GM23248 (cell line): ENCODE measurements around the gene MYLK. TPM values are rescaled to one million over a fixed set of nuclear protein-coding genes. Genes with fewer than 3 reads are reported as not detected.

ENCODE experiments used
- DNase-seq: peaks from one replicate; pipeline ENCODE4 v3.0.0-alpha.2; 2015
- H2AFZ ChIP-seq: fragments of 200-600 bp; sonication (generic); 2 replicates; pipeline ENCODE4 v1.6.1; 2016; ENCODE audit warnings: antibody characterized with exemption
- H3F3A ChIP-seq: fragments of 200-600 bp; sonication (generic); 2 replicates; pipeline ENCODE4 v1.6.1; 2016; ENCODE audit warnings: mild to moderate bottlenecking, antibody characterized with exemption, mixed run types; ENCODE audit not compliant: insufficient read depth
- H3K27ac ChIP-seq: fragments of 200-600 bp; sonication (generic); 2 replicates; pipeline ENCODE4 v1.5.1; 2016; ENCODE audit warnings: mild to moderate bottlenecking
- H3K27me3 ChIP-seq: fragments of 200-600 bp; sonication (generic); replicated peaks from 2 replicates; pipeline ENCODE4 v1.6.1; 2016; ENCODE audit warnings: mild to moderate bottlenecking; ENCODE audit not compliant: insufficient read depth
- H3K36me3 ChIP-seq: fragments of 200-600 bp; sonication (generic); 2 replicates; pipeline ENCODE4 v1.6.1; 2016; ENCODE audit warnings: low read depth, mild to moderate bottlenecking
- H3K4me1 ChIP-seq: fragments of 200-600 bp; sonication (generic); 2 replicates; pipeline ENCODE4 v1.6.1; 2016; ENCODE audit warnings: mild to moderate bottlenecking; ENCODE audit not compliant: insufficient read depth
- H3K4me2 ChIP-seq: fragments of 200-600 bp; sonication (generic); one replicate; pipeline ENCODE4 v1.6.1; 2016; ENCODE audit warnings: mild to moderate bottlenecking; ENCODE audit not compliant: unreplicated experiment
- H3K4me3 ChIP-seq: fragments of 200-600 bp; sonication (generic); 2 replicates; pipeline ENCODE4 v1.5.1; 2016; ENCODE audit warnings: mild to moderate bottlenecking
- H3K79me2 ChIP-seq: fragments of 200-600 bp; sonication (generic); 2 replicates; pipeline ENCODE4 v1.6.1; 2016; ENCODE audit warnings: mild to moderate bottlenecking; ENCODE audit not compliant: insufficient read depth
- H3K9ac ChIP-seq: fragments of 200-600 bp; sonication (generic); 2 replicates; pipeline ENCODE4 v1.6.1; 2016; ENCODE audit warnings: mild to moderate bottlenecking
- H3K9me2 ChIP-seq: fragments of 200-600 bp; sonication (generic); 2 replicates; pipeline ENCODE4 v1.6.1; 2016; ENCODE audit warnings: mixed run types, mild to moderate bottlenecking, moderate library complexity; ENCODE audit not compliant: insufficient read depth
- H3K9me3 ChIP-seq: fragments of 200-600 bp; sonication (generic); one replicate; pipeline ENCODE4 v1.6.1; 2017; ENCODE audit warnings: low read depth
- H4K20me1 ChIP-seq: fragments of 200-600 bp; sonication (generic); 2 replicates; pipeline ENCODE4 v1.6.0; 2016; ENCODE audit not compliant: insufficient read depth
- EZH2 ChIP-seq: fragments of 200-600 bp; sonication (generic); IDR thresholded peaks from 2 replicates; pipeline ENCODE4 v1.6.1; 2018; ENCODE audit warnings: antibody characterized with exemption, mild to moderate bottlenecking; ENCODE audit not compliant: insufficient read depth, poor library complexity, severe bottlenecking
- EZH2phosphoT487 ChIP-seq: fragments of 200-600 bp; sonication (generic); IDR thresholded peaks from 2 replicates; pipeline ENCODE4 v1.6.1; 2018; ENCODE audit warnings: antibody characterized with exemption, moderate library complexity, mild to moderate bottlenecking, low read depth; ENCODE audit not compliant: insufficient read depth
- WGBS, 2 experiments: methylation state at CpG; one replicate each; pipeline ENCODE4 v1.1.6; 2015 to 2017; ENCODE audit warnings: low lambda C conversion rate in 2 of 2, low coverage in 1 of 2; ENCODE audit errors: missing lambda C conversion rate in 2 of 2; 5-methylcytosine and 5-hydroxymethylcytosine counted together
- in situ Hi-C: fragments of 300-500 bp; cut with MboI; formaldehyde crosslinking; loops from 2 replicates; pipeline ENCODE4 v1.15.0; 2020
- polyA plus RNA-seq: library from polyadenylated mRNA; unstranded; fragments of >200 nt; fragmentation: Nextera tagmentation; extraction: Ambion mirVana; gene quantifications from 2 replicates; pipeline ENCODE4 v1.2.1, GENCODE V29; 2016
- total RNA-seq: library from RNA; depleted of rRNA; stranded (reverse); fragments of >200 nt; shearing (Covaris generic); gene quantifications from 2 replicates; pipeline ENCODE4 v1.2.3, GENCODE V29; 2014

The MYLK gene
- total and polyA plus RNA-seq, 2 experiments from 2014 or later: 110 to 174 TPM

DNA sequence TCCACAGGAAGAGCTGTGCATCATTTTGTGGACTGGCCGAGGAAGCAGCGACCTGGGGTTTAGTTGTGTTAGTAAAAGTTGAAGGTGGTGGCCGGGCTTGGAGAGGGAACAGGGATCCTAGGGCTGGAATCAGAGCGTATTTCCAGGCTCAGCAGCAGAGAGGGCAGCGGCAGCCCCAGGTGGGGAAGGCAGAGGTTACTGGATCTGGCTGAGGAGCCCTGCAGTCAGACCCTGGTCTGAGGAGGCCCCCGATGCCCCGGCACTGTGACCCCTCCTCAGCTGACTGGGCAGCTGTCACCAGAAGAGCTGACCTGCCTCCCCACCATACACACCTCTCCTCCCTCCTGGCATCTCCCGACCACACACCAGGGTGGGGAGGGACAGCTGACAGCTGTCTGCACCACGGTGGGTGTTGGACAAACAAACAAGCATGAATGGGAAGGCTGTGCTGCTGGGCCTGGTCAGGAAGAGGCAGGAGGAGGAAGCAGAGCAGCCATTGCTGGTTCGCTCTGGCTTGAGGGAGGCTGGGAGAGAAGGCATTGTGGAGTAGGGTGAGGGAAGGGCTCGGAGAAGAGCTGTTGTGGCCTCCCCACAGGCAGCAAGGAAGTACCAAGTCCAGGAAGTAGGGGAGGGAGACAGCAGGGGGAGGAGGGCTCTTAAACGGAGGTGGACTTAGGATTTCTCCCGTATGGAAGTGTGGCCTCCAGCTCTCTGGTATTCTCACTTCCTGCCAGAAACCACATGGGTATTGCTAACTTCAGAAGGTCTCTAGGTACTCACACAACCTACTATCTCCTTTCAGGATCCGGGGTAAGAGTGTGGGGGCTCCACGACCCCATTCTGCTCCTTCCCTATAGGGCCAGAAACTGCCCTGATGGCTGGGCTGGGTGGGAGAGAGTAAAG, 249.7 kb downstream of the MYLK start:
- H3K36me3 ChIP-seq: peaks cover 24% of the 10 kb centered on the region; the same call in 1 of the 2 replicates
- no peak overlapping the region for H3K27ac ChIP-seq
- no peaks in the 10 kb centered on the region for H4K20me1 ChIP-seq
- H3K4me3 ChIP-seq: no peak overlapping the region
- TF ChIP-seq EZH2: no peak
- TF ChIP-seq EZH2phosphoT487: no peak
- no peak for DNase-seq
- H2AFZ ChIP-seq: no peak overlapping the region
- in situ Hi-C loops: no loop called here
- no peaks in the 10 kb centered on the region for H3K79me2 ChIP-seq
- H3K9me3 ChIP-seq: no peaks in the 10 kb centered on the region
- H3F3A ChIP-seq: no peaks in the 10 kb centered on the region; the same call in 1 of the 2 replicates
- H3K4me1 ChIP-seq: 0 out of 2 replicates have a peak, but pooled peaks cover 3% of the 10 kb centered on the region
- 76 to 83% methylated on average over 15 of the region's 15 CpGs for WGBS, 2 experiments
- no peak overlapping the region for H3K9ac ChIP-seq
- H3K4me2 ChIP-seq: no peak overlapping the region
- no peaks in the 10 kb centered on the region for H3K9me2 ChIP-seq
- H3K27me3 ChIP-seq: no peaks in the 10 kb centered on the region

GRCh38 chr3:123633530-123633929, 250.6 kb downstream of the MYLK start:
- no peaks in the 10 kb centered on the region for H3K79me2 ChIP-seq
- H3K9me3 ChIP-seq: no peaks in the 10 kb centered on the region
- H3K9ac ChIP-seq: no peak overlapping the region
- H3F3A ChIP-seq: no peaks in the 10 kb centered on the region; the same call in 1 of the 2 replicates
- H3K27me3 ChIP-seq: no peaks in the 10 kb centered on the region
- H3K4me2 ChIP-seq: no peak overlapping the region
- H3K27ac ChIP-seq: no peak overlapping the region
- 75 to 95% methylated on average over 2 of the region's 2 CpGs for WGBS, 2 experiments
- H3K9me2 ChIP-seq: no peaks in the 10 kb centered on the region
- no peaks in the 10 kb centered on the region for H4K20me1 ChIP-seq
- peak; percentile 23 for DNase-seq
- TF ChIP-seq EZH2phosphoT487: no peak
- TF ChIP-seq EZH2: no peak
- in situ Hi-C loops: no loop called here
- H3K36me3 ChIP-seq: peaks cover 24% of the 10 kb centered on the region; the same call in 1 of the 2 replicates
- no peak overlapping the region for H3K4me3 ChIP-seq
- 0 out of 2 replicates have a peak, but pooled peaks cover 3% of the 10 kb centered on the region for H3K4me1 ChIP-seq
- no peak overlapping the region for H2AFZ ChIP-seq

- TF ChIP-seq EZH2 (no peak), EZH2phosphoT487 (no peak)
- H3K4me2 ChIP-seq: no peak overlapping the region
- H3K79me2 ChIP-seq: no peaks in the 10 kb centered on the region
- H3F3A ChIP-seq: no peaks in the 10 kb centered on the region; the same call in 1 of the 2 replicates
- H3K9me3 ChIP-seq: no peaks in the 10 kb centered on the region
- no peaks in the 10 kb centered on the region for H3K27me3 ChIP-seq
- WGBS, 2 experiments: 75 to 80% methylated on average over 6 of the region's 6 CpGs
- DNase-seq: peak; percentile 22
- no peak overlapping the region for H2AFZ ChIP-seq
- in situ Hi-C loops: no loop called here
- H3K9ac ChIP-seq: no peak overlapping the region
- 0 out of 2 replicates have a peak, but pooled peaks cover 3% of the 10 kb centered on the region for H3K4me1 ChIP-seq
- H4K20me1 ChIP-seq: no peaks in the 10 kb centered on the region
- H3K27ac ChIP-seq: no peak overlapping the region
- H3K36me3 ChIP-seq: peaks cover 30% of the 10 kb centered on the region; the same call in 1 of the 2 replicates
- H3K4me3 ChIP-seq: no peak overlapping the region
- H3K9me2 ChIP-seq: no peaks in the 10 kb centered on the region
These were observed 251.9 kb downstream of the MYLK start for GRCh38 chr3:123632161-123632655.

- no peaks in the 10 kb centered on the region for H3K79me2 ChIP-seq
- H3K9ac ChIP-seq: no peak overlapping the region
- no peaks in the 10 kb centered on the region for H4K20me1 ChIP-seq
- no peaks in the 10 kb centered on the region for H3K9me2 ChIP-seq
- no peak overlapping the region for H2AFZ ChIP-seq
- H3K4me1 ChIP-seq: 0 out of 2 replicates have a peak, but pooled peaks cover 3% of the 10 kb centered on the region
- no peak overlapping the region for H3K4me2 ChIP-seq
- no peaks in the 10 kb centered on the region for H3K9me3 ChIP-seq
- DNase-seq: no peak
- TF ChIP-seq EZH2 (no peak), EZH2phosphoT487 (no peak)
- H3K27me3 ChIP-seq: no peaks in the 10 kb centered on the region
- 85 to 90% methylated on average over 4 of the region's 4 CpGs for WGBS, 2 experiments
- in situ Hi-C loops: no loop called here
- no peaks in the 10 kb centered on the region for H3F3A ChIP-seq
- no peak overlapping the region for H3K4me3 ChIP-seq
- no peak overlapping the region for H3K27ac ChIP-seq
- H3K36me3 ChIP-seq: peaks cover 42% of the 10 kb centered on the region; the same call in 1 of the 2 replicates
These were observed 254.4 kb downstream of the MYLK start for GRCh38 chr3:123629747-123630047.
